Activated CD4-positive, CD25-positive, alpha-beta regulatory T cell treated with anti-CD3 and anti-CD28 coated beads, Interleukin-2, amount 50 U/mL, for 16 hours (primary cell): ENCODE data around the gene MCF2L.

Source experiments
- DNase-seq: peaks from one replicate; pipeline ENCODE4 v3.0.0-alpha.2; 2020; ENCODE audit warnings: low read depth, low spot score

The MCF2L gene

GRCh38 chr13:112979406-112979902 is 10.4 kb downstream of the MCF2L start:
- DNase-seq: no peak

- no peak for DNase-seq
Measured at GRCh38 chr13:112980434-112980833, 11.4 kb downstream of the MCF2L start.

- no peak for DNase-seq
Measured at GRCh38 chr13:112981451-112981850, 12.4 kb downstream of the MCF2L start.

GRCh38 chr13:112982281-112983041 is 13.4 kb downstream of the MCF2L start:
- no peak for DNase-seq

- DNase-seq: no peak
Measured at GRCh38 chr13:112983042-112983305, 14.0 kb downstream of the MCF2L start.

- no peak for DNase-seq
Measured at GRCh38 chr13:112983428-112984196, 14.6 kb downstream of the MCF2L start.

GRCh38 chr13:112984501-112984900 is 15.5 kb downstream of the MCF2L start:
- no peak for DNase-seq

- no peak for DNase-seq
Measured at GRCh38 chr13:112984954-112985802, 16.2 kb downstream of the MCF2L start.

GRCh38 chr13:112985803-112986408 is 16.9 kb downstream of the MCF2L start:
- no peak for DNase-seq

GRCh38 chr13:112986470-112986869 is 17.5 kb downstream of the MCF2L start:
- DNase-seq: no peak

GRCh38 chr13:112986946-112987681 is 18.1 kb downstream of the MCF2L start:
- DNase-seq: no peak

- DNase-seq: no peak
Measured at GRCh38 chr13:112987682-112988024, 18.6 kb downstream of the MCF2L start.

- DNase-seq: no peak
Measured at GRCh38 chr13:112990783-112991182, 21.8 kb downstream of the MCF2L start.

- DNase-seq: no peak
Measured at GRCh38 chr13:112991609-112992008, 22.6 kb downstream of the MCF2L start.

GRCh38 chr13:112992931-112993680 is 24.1 kb downstream of the MCF2L start:
- DNase-seq: no peak

GRCh38 chr13:112994084-112994780 is 25.2 kb downstream of the MCF2L start:
- no peak for DNase-seq

GRCh38 chr13:112994781-112995355 is 25.9 kb downstream of the MCF2L start:
- DNase-seq: no peak

- DNase-seq: no peak
Measured at GRCh38 chr13:112995395-112996191, 26.6 kb downstream of the MCF2L start.

GRCh38 chr13:112996671-112997091 is 27.7 kb downstream of the MCF2L start:
- no peak for DNase-seq
